HepG2 (cell line): ENCODE data around the gene ST6GALNAC4. TPM values are rescaled to one million over a fixed set of nuclear protein-coding genes. Genes with fewer than 3 reads are reported as not detected.

Experiments
- CENPX ChIP-seq: sonication (generic); formaldehyde crosslinking; IDR thresholded peaks from 2 replicates; pipeline ENCODE4 v1.9.0; 2021; ENCODE audit warnings: mild to moderate bottlenecking, missing genetic modification reagents, moderate library complexity
- HMGA1 ChIP-seq: sonication (generic); formaldehyde crosslinking; conservative IDR thresholded peaks from 2 replicates; pipeline ENCODE4 v1.4.0; 2020; ENCODE audit warnings: missing genetic modification reagents
- KLF6 ChIP-seq: IDR thresholded peaks from 2 replicates; pipeline ENCODE4 v1.8.0; 2016; ENCODE audit warnings: missing biosample characterization, missing genetic modification reagents
- NONO ChIP-seq, 2 experiments: fragments of 450-650 bp in 1 of 2; sonication (generic) in 1 of 2; formaldehyde crosslinking in 1 of 2; IDR thresholded peaks in 1 of 2; conservative IDR thresholded peaks in 1 of 2; 2 replicates each; pipeline versions ENCODE4 v1.6.1 to v1.8.0; 2017 to 2022; ENCODE audit warnings: mild to moderate bottlenecking in 1 of 2, missing genetic modification reagents in 1 of 2, moderate library complexity in 1 of 2
- NR2F6 ChIP-seq, 2 experiments: IDR thresholded peaks; 2 replicates each; pipeline ENCODE4 v1.6.1; 2016; ENCODE audit warnings: antibody characterized with exemption in 1 of 2, mild to moderate bottlenecking in 1 of 2
- PRMT3 ChIP-seq: sonication (generic); formaldehyde crosslinking; IDR thresholded peaks from 2 replicates; pipeline ENCODE4 v1.8.1; 2022; ENCODE audit warnings: low read depth, mild to moderate bottlenecking, moderate library complexity, missing genetic modification reagents, borderline replicate concordance
- RAD51 ChIP-seq: fragments of 450-650 bp; IDR thresholded peaks from 2 replicates; pipeline ENCODE4 v1.6.1; 2016; ENCODE audit warnings: borderline replicate concordance
- RELA ChIP-seq: sonication (generic); formaldehyde crosslinking; IDR thresholded peaks from 2 replicates; pipeline ENCODE4 v1.4.0; 2020; ENCODE audit warnings: missing genetic modification reagents
- SRY ChIP-seq: sonication (generic); formaldehyde crosslinking; IDR thresholded peaks from 2 replicates; pipeline ENCODE4 v1.8.0; 2022; ENCODE audit warnings: mild to moderate bottlenecking, missing genetic modification reagents
- ZMYM2 ChIP-seq: sonication (generic); formaldehyde crosslinking; IDR thresholded peaks from 2 replicates; pipeline ENCODE4 v1.8.0; 2022; ENCODE audit warnings: mild to moderate bottlenecking, missing genetic modification reagents
- ZNF256 ChIP-seq: sonication (generic); formaldehyde crosslinking; conservative IDR thresholded peaks from 2 replicates; pipeline ENCODE4 v1.4.0; 2020; ENCODE audit warnings: missing genetic modification reagents
- ZNF292 ChIP-seq: sonication (generic); formaldehyde crosslinking; IDR thresholded peaks from 2 replicates; pipeline ENCODE4 v1.8.1; 2022; ENCODE audit warnings: mild to moderate bottlenecking, low read depth, missing genetic modification reagents, borderline replicate concordance
- ZNF3 ChIP-seq: IDR thresholded peaks from 2 replicates; pipeline ENCODE4 v1.7.0; 2017; ENCODE audit warnings: inconsistent platforms
- ZNF326 ChIP-seq: sonication (generic); formaldehyde crosslinking; IDR thresholded peaks from 2 replicates; pipeline ENCODE4 v1.4.0; 2020; ENCODE audit warnings: missing genetic modification reagents, borderline replicate concordance
- ZSCAN9 ChIP-seq: IDR thresholded peaks from 2 replicates; pipeline ENCODE4 v1.6.1; 2016; ENCODE audit warnings: borderline replicate concordance
- polyA plus RNA-seq, 8 experiments: library from polyadenylated mRNA; depleted of rRNA in 3 of 8; stranded (reverse) in 7 of 8; unstranded in 1 of 8; fragments of >200 nt; fragmentation: Illumina TruSeq in 4 of 8; extraction: Trizol in 4 of 8; gene quantifications; 2 replicates each; pipeline versions ENCODE4 v1.2.1 to v1.2.3, GENCODE V29; 2011 to 2016; ENCODE audit warnings: low read depth in 4 of 8, missing spikeins in 1 of 8, mixed read lengths in 1 of 8; ENCODE audit not compliant: insufficient read depth in 1 of 8
- total RNA-seq, 5 experiments: library from RNA; depleted of rRNA; stranded (reverse); fragments of >200 nt; fragmentation: Illumina TruSeq; extraction: Trizol; gene quantifications; 2 replicates each; pipeline ENCODE4 v1.2.3, GENCODE V29; 2016; ENCODE audit warnings: low read depth in 1 of 5
- TF ChIP-seq, protein P1 (sequence below): sonication (generic); formaldehyde crosslinking; IDR thresholded peaks from 2 replicates; pipeline ENCODE4 v1.5.1; 2020; ENCODE audit warnings: mild to moderate bottlenecking, missing genetic modification reagents, borderline replicate concordance
- TF ChIP-seq, protein P2 (sequence below): sonication (generic); formaldehyde crosslinking; conservative IDR thresholded peaks from 2 replicates; pipeline ENCODE4 v1.5.0; 2020; ENCODE audit warnings: missing genetic modification reagents
- TF ChIP-seq, protein P3 (sequence below): IDR thresholded peaks from 2 replicates; pipeline ENCODE4 v1.6.1; 2016

ST6GALNAC4 gene
- total and polyA plus RNA-seq, 2 of the 13 experiments (the other 11 are each of a cell fraction or from before 2014, with no cell fraction given) = 18.8 to 27.7 TPM

DNA sequence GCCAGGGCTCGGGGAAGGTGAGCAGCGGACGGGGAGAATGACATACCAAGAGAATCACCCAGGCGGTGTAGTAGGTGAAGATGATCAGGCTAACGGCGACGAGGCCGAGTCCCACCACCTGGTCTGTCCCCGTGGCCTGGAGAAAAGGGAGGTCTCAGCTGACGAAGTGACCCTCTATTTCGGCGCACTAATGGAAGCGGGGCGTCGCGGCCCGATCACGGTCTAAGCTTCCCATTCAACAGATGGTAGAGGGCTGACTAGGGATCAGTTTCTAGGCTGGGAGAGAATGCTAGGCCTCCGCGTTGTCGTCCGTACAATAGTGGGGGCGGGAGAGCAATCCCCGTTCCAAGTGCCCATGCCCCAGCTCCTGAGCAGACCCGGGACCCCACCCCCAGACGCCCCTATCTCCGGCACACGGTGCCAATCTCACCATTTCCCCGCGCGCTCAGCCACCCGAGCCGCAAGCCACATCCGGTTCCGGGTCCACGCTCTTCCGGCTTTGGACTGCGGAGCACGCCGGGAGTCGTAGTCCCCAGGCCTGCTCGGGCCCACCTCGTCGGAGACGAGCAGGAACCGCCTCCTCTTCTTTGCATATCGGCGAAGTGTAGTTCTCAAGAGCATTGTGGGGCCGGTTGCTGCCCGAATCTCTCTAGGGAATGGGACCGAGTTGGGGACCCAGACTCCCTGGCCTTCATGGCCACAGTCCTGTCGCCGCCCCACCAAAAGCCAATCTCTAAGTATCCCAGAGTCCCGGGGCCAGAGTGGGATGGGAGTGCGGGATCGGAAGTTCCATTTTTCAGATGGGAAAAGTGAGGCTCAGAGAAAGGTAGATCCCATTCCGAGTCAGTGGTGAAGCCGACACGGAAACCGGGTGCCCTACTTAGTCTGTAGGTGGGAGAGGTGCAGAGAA is 20.8 kb upstream of the ST6GALNAC4 start, which contains the start of gene DPM2 (continued):
- no peak for TF ChIP-seq CENPX (CRISPR knock-in tag)
- TF ChIP-seq ZSCAN9 = peak; percentile 13; the same call in 1 of the 2 replicates
- TF ChIP-seq HMGA1 (CRISPR knock-in tag) = no peak
- no peak for TF ChIP-seq ZMYM2 (CRISPR knock-in tag)
- TF ChIP-seq ZNF326 = peak; percentile 40; the same call in 1 of the 2 replicates
- TF ChIP-seq, protein P1, sequence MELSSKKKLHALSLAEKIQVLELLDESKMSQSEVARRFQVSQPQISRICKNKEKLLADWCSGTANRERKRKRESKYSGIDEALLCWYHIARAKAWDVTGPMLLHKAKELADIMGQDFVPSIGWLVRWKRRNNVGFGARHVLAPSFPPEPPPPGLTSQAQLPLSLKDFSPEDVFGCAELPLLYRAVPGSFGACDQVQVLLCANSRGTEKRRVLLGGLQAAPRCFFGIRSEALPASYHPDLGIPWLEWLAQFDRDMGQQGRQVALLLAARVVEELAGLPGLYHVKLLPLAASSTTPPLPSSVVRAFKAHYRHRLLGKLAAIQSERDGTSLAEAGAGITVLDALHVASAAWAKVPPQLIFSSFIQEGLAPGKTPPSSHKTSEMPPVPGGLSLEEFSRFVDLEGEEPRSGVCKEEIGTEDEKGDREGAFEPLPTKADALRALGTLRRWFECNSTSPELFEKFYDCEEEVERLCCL (CRISPR knock-in tag) = no peak
- TF ChIP-seq KLF6 (CRISPR knock-in tag) = peak; percentile 53; the same call in 1 of the 2 replicates
- TF ChIP-seq, protein P2, sequence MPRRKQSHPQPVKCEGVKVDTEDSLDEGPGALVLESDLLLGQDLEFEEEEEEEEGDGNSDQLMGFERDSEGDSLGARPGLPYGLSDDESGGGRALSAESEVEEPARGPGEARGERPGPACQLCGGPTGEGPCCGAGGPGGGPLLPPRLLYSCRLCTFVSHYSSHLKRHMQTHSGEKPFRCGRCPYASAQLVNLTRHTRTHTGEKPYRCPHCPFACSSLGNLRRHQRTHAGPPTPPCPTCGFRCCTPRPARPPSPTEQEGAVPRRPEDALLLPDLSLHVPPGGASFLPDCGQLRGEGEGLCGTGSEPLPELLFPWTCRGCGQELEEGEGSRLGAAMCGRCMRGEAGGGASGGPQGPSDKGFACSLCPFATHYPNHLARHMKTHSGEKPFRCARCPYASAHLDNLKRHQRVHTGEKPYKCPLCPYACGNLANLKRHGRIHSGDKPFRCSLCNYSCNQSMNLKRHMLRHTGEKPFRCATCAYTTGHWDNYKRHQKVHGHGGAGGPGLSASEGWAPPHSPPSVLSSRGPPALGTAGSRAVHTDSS = no peak
- TF ChIP-seq, protein P3, sequence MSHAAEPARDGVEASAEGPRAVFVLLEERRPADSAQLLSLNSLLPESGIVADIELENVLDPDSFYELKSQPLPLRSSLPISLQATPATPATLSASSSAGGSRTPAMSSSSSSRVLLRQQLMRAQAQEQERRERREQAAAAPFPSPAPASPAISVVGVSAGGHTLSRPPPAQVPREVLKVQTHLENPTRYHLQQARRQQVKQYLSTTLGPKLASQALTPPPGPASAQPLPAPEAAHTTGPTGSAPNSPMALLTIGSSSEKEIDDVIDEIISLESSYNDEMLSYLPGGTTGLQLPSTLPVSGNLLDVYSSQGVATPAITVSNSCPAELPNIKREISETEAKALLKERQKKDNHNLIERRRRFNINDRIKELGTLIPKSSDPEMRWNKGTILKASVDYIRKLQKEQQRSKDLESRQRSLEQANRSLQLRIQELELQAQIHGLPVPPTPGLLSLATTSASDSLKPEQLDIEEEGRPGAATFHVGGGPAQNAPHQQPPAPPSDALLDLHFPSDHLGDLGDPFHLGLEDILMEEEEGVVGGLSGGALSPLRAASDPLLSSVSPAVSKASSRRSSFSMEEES = no peak
- TF ChIP-seq ZNF256 = 0 out of 2 replicates have a peak, but pooled peaks have one; percentile 22
- TF ChIP-seq NR2F6 (IDR thresholded peaks at IDR 0.05) = no peak
- no peak for TF ChIP-seq NR2F6 (CRISPR knock-in tag; IDR thresholded peaks at IDR 0.05)
- TF ChIP-seq ZNF292 (CRISPR knock-in tag) = 0 out of 2 replicates have a peak, but pooled peaks have one; percentile 36
- TF ChIP-seq PRMT3 (CRISPR knock-in tag) = no peak
- no peak for TF ChIP-seq RELA (CRISPR knock-in tag)
- TF ChIP-seq NONO (IDR thresholded peaks at IDR 0.05) = no peak
- TF ChIP-seq NONO (CRISPR knock-in tag; conservative IDR thresholded peaks at IDR 0.05) = 0 out of 2 replicates have a peak, but pooled peaks have one; percentile 39
- TF ChIP-seq RAD51 = no peak
- TF ChIP-seq SRY (CRISPR knock-in tag) = no peak
- no peak for TF ChIP-seq ZNF3 (CRISPR knock-in tag)
